ENCODE data around the gene ANKRD50. TPM values are rescaled to one million over a fixed set of nuclear protein-coding genes. Genes with fewer than 3 reads are reported as not detected.

The ANKRD50 gene
- polyA plus RNA-seq, 1 donor (not counting 4 experiments of a cell fraction or from before 2014, with no cell fraction given), result 21.6 TPM

DNA sequence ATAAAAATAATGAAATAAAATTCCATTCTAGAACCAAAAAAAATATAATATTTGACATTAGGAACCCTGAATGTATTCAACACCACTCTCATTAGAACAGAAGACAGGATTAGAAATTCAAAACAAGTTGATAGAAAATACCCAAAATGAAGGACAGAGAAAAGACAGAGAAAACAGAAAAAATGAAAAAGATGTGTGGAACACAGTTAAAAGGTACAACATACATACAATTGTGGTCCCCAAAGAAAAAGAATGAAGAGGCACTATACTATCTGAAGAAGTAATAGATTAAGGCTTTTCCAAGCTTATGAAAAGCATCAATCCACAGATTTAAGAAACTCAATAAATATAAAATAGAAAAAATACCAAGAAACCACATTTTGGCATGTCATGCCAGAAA, 16.4 kb downstream of the ANKRD50 start:
- Histone ChIP-seq H2AFZ (ENCODE audit: control insufficient read depth, low read length) (no peak overlapping the region), H3K36me3 (ENCODE audit: control insufficient read depth in 2 of 2, extremely low read depth in 1 of 2, insufficient read depth in 2 of 2, low read length in 2 of 2) (peaks cover 1 to 4% of the 10 kb centered on the region in 2 experiments), H4K20me1 (ENCODE audit: control insufficient read depth, extremely low read depth, insufficient read depth, low read length) (no peaks in the 10 kb centered on the region), H3K79me2 (ENCODE audit: control insufficient read depth, insufficient read depth, low read length) (peaks cover 64% of the 10 kb centered on the region), H3K27ac (ENCODE audit: control insufficient read depth, insufficient read depth, low read length) (no peak overlapping the region), H3K4me2 (ENCODE audit: control insufficient read depth, extremely low read depth, insufficient read depth, low read depth, low read length) (no peak overlapping the region), H3K4me3 (ENCODE audit: control insufficient read depth in 2 of 3, extremely low read depth in 1 of 3, insufficient read depth in 2 of 3, low read depth in 1 of 3, low read length in 3 of 3) (no peak overlapping the region), H3K9me3 (ENCODE audit: control insufficient read depth, low read depth, low read length) (peaks cover 5% of the 10 kb centered on the region), H3K9me1 (ENCODE audit: control insufficient read depth, extremely low read depth, insufficient read depth, low read length) (peaks cover 3% of the 10 kb centered on the region), H3K4me1 (ENCODE audit: control insufficient read depth, extremely low read depth, insufficient read depth, low read length) (peaks cover 17% of the 10 kb centered on the region), H3K27me3 (ENCODE audit: control insufficient read depth, extremely low read depth, insufficient read depth, low read length) (no peaks in the 10 kb centered on the region), H3K9ac (ENCODE audit: control insufficient read depth, extremely low read depth, insufficient read depth, low read length) (no peak overlapping the region)
- DNase-seq (ENCODE audit: low read depth, low spot score) (no peak), FAIRE-seq (no peak)
- dilution Hi-C loops (cut with MboI; ENCODE audit: extremely low pct_ligation_motif_present, low sequenced_read_pairs), result no loop called here
- TF ChIP-seq EZH2 (IDR thresholded peaks at IDR 0.05; ENCODE audit: low read length), result no peak
- TF ChIP-seq, protein P1, sequence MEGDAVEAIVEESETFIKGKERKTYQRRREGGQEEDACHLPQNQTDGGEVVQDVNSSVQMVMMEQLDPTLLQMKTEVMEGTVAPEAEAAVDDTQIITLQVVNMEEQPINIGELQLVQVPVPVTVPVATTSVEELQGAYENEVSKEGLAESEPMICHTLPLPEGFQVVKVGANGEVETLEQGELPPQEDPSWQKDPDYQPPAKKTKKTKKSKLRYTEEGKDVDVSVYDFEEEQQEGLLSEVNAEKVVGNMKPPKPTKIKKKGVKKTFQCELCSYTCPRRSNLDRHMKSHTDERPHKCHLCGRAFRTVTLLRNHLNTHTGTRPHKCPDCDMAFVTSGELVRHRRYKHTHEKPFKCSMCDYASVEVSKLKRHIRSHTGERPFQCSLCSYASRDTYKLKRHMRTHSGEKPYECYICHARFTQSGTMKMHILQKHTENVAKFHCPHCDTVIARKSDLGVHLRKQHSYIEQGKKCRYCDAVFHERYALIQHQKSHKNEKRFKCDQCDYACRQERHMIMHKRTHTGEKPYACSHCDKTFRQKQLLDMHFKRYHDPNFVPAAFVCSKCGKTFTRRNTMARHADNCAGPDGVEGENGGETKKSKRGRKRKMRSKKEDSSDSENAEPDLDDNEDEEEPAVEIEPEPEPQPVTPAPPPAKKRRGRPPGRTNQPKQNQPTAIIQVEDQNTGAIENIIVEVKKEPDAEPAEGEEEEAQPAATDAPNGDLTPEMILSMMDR (optimal IDR thresholded peaks at IDR 0.05 in 1 of 3, IDR thresholded peaks at IDR 0.05 in 1 of 3, conservative IDR thresholded peaks at IDR 0.05 in 1 of 3; ENCODE audit: extremely low read depth in 1 of 3, insufficient read depth in 2 of 3, low read length in 3 of 3), result no peak

DNA sequence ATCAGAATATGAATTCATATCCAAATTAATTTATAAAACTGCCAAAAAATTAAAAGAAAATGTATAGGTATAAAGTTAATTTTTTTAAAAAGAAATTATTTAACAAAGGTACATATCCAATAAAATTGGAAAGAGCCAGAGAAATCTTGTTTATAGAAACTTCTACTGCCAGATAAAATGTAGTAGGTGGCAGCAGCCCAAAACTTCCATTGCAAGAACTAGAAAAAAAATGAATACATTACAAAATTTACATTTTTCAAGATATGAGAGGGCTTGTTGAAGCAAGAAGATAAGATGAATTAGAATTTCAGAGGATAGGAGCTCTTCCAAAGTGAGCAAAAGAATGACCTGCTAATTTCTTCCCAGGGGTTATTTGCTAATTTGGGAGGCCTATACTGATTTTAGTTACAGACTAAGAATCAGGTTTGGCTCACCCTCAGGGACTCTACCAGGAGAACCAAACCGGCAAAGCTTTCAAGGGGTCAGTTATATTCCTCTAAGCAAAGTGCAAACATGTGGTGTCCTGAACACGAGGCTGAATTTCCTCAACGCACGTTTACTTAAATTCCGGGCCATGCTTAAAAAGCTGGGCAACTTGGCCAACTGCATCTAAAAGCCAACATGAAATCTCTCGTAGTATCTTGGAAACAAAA, 17.5 kb downstream of the ANKRD50 start:
- Histone ChIP-seq H4K20me1 (ENCODE audit: control insufficient read depth, extremely low read depth, insufficient read depth, low read length) (no peaks in the 10 kb centered on the region), H2AFZ (ENCODE audit: control insufficient read depth, low read length) (peak overlapping the region; percentile 32), H3K79me2 (ENCODE audit: control insufficient read depth, insufficient read depth, low read length) (peaks cover 64% of the 10 kb centered on the region), H3K27me3 (ENCODE audit: control insufficient read depth, extremely low read depth, insufficient read depth, low read length) (no peaks in the 10 kb centered on the region), H3K4me1 (ENCODE audit: control insufficient read depth, extremely low read depth, insufficient read depth, low read length) (peaks cover 17% of the 10 kb centered on the region), H3K4me3 (ENCODE audit: control insufficient read depth in 2 of 3, extremely low read depth in 1 of 3, insufficient read depth in 2 of 3, low read depth in 1 of 3, low read length in 3 of 3) (no peak overlapping the region), H3K9me3 (ENCODE audit: control insufficient read depth, low read depth, low read length) (peaks cover 5% of the 10 kb centered on the region), H3K36me3 (ENCODE audit: control insufficient read depth in 2 of 2, extremely low read depth in 1 of 2, insufficient read depth in 2 of 2, low read length in 2 of 2) (no peaks in the 10 kb centered on the region), H3K9me1 (ENCODE audit: control insufficient read depth, extremely low read depth, insufficient read depth, low read length) (peaks cover 3% of the 10 kb centered on the region), H3K9ac (ENCODE audit: control insufficient read depth, extremely low read depth, insufficient read depth, low read length) (no peak overlapping the region), H3K4me2 (ENCODE audit: control insufficient read depth, extremely low read depth, insufficient read depth, low read depth, low read length) (peak overlapping the region; percentile 46), H3K27ac (ENCODE audit: control insufficient read depth, insufficient read depth, low read length) (no peak overlapping the region)
- DNase-seq (ENCODE audit: low read depth, low spot score), result no peak
- no peak for FAIRE-seq
- dilution Hi-C loops (cut with MboI; ENCODE audit: extremely low pct_ligation_motif_present, low sequenced_read_pairs), result no loop called here
- TF ChIP-seq, protein P1 (optimal IDR thresholded peaks at IDR 0.05 in 1 of 3, IDR thresholded peaks at IDR 0.05 in 1 of 3, conservative IDR thresholded peaks at IDR 0.05 in 1 of 3; ENCODE audit: extremely low read depth in 1 of 3, insufficient read depth in 2 of 3, low read length in 3 of 3), result no peak
- TF ChIP-seq EZH2 (IDR thresholded peaks at IDR 0.05; ENCODE audit: low read length), result no peak
